Epidermal melanocyte (primary cell): ENCODE data around the gene MAZ.
"Not testable (repeated sequence)": the region's sequence is repeated elsewhere in the genome, so short reads cannot be mapped to it uniquely, and the experiment has no call there.

Source experiments
- DNase-seq: peaks from one replicate; pipeline ENCODE4 v3.0.0; 2011; ENCODE audit warnings: low spot score; ENCODE audit not compliant: insufficient read length

The MAZ gene

GRCh38 chr16:29821643-29822115 is 15.3 kb downstream of the MAZ start:
- DNase-seq: no peak

GRCh38 chr16:29824589-29825144 is 18.3 kb downstream of the MAZ start:
- DNase-seq: no peak

GRCh38 chr16:29825145-29826044 is 19.1 kb downstream of the MAZ start:
- no peak for DNase-seq

GRCh38 chr16:29826342-29826695 is 20.0 kb downstream of the MAZ start:
- no peak for DNase-seq

GRCh38 chr16:29830774-29831173 is 24.4 kb downstream of the MAZ start:
- DNase-seq: no peak

GRCh38 chr16:29831490-29831889 is 25.2 kb downstream of the MAZ start:
- DNase-seq: no peak

GRCh38 chr16:29833219-29833618 is 26.9 kb downstream of the MAZ start:
- not testable (repeated sequence) for DNase-seq

- DNase-seq: no peak
These were observed 27.8 kb downstream of the MAZ start for GRCh38 chr16:29834079-29834478.

- DNase-seq: no peak
These were observed 29.6 kb downstream of the MAZ start for GRCh38 chr16:29835926-29836325.

- DNase-seq: no peak
These were observed 30.3 kb downstream of the MAZ start for GRCh38 chr16:29836623-29837022.

GRCh38 chr16:29837841-29838240 is 31.5 kb downstream of the MAZ start:
- DNase-seq: no peak

GRCh38 chr16:29839822-29840221 is 33.5 kb downstream of the MAZ start:
- DNase-seq: no peak

GRCh38 chr16:29840240-29840639 is 33.9 kb downstream of the MAZ start:
- no peak for DNase-seq

- DNase-seq: no peak
These were observed 35.3 kb downstream of the MAZ start for GRCh38 chr16:29841631-29842030.

GRCh38 chr16:29842732-29843346 is 36.5 kb downstream of the MAZ start:
- no peak for DNase-seq

- no peak for DNase-seq
These were observed 37.6 kb downstream of the MAZ start for GRCh38 chr16:29843931-29844330.

- no peak for DNase-seq
These were observed 38.4 kb downstream of the MAZ start for GRCh38 chr16:29844575-29845331.

GRCh38 chr16:29845656-29846055 is 39.3 kb downstream of the MAZ start:
- DNase-seq: no peak

- peak; percentile 67 for DNase-seq
These were observed 42.3 kb downstream of the MAZ start for GRCh38 chr16:29848420-29849297.

- no peak for DNase-seq
These were observed 43.2 kb downstream of the MAZ start for GRCh38 chr16:29849505-29849904.

- no peak for DNase-seq
These were observed 44.7 kb downstream of the MAZ start for GRCh38 chr16:29850998-29851397.
